Skeletal muscle satellite cell (primary cell): ENCODE results near the gene MEGF6.

Experiments
- H3K27me3 ChIP-seq: 2 replicates; pipeline ENCODE4 v1.7.0; 2013; ENCODE audit warnings: low read length; ENCODE audit not compliant: control insufficient read depth, insufficient read depth
- H3K36me3 ChIP-seq: 2 replicates; pipeline ENCODE4 v1.7.0; 2013; ENCODE audit warnings: mild to moderate bottlenecking, control low read depth, low read length; ENCODE audit not compliant: insufficient read depth
- H3K4me1 ChIP-seq: 2 replicates; pipeline ENCODE4 v1.7.0; 2013; ENCODE audit warnings: low read length; ENCODE audit not compliant: control insufficient read depth, insufficient read depth
- H3K4me2 ChIP-seq: 2 replicates; pipeline ENCODE4 v1.7.0; 2013; ENCODE audit warnings: mild to moderate bottlenecking, low read length
- H3K4me3 ChIP-seq: 2 replicates; pipeline ENCODE4 v1.7.0; 2013; ENCODE audit warnings: low read length
- H3K9ac ChIP-seq: 2 replicates; pipeline ENCODE4 v1.7.0; 2013; ENCODE audit warnings: mild to moderate bottlenecking, low read depth, low read length, moderate library complexity
- H3K9me3 ChIP-seq: replicated peaks from 2 replicates; pipeline ENCODE4 v1.7.0; 2013; ENCODE audit warnings: mild to moderate bottlenecking, control low read depth, low read length

The MEGF6 gene

GRCh38 chr1:3506041-3506440 is 105.3 kb downstream of the MEGF6 start:
- Histone ChIP-seq H3K4me3 (no peak overlapping the region), H3K27me3 (no peaks in the 10 kb centered on the region), H3K9me3 (no peaks in the 10 kb centered on the region), H3K4me1 (peaks cover 18% of the 10 kb centered on the region), H3K4me2 (no peak overlapping the region), H3K36me3 (peaks cover 6% of the 10 kb centered on the region), H3K9ac (no peak overlapping the region)

- Histone ChIP-seq H3K4me1 (peaks cover 18% of the 10 kb centered on the region), H3K36me3 (peaks cover 6% of the 10 kb centered on the region), H3K9ac (peak overlapping the region; percentile 73), H3K27me3 (no peaks in the 10 kb centered on the region), H3K9me3 (no peaks in the 10 kb centered on the region), H3K4me3 (peak overlapping the region; percentile 49), H3K4me2 (peak overlapping the region; percentile 75)
Measured at GRCh38 chr1:3505161-3505560, 106.1 kb downstream of the MEGF6 start.

GRCh38 chr1:3504822-3505153 is 106.5 kb downstream of the MEGF6 start:
- H3K27me3 ChIP-seq, result no peaks in the 10 kb centered on the region
- peak overlapping the region; percentile 75 for H3K4me2 ChIP-seq
- peaks cover 18% of the 10 kb centered on the region for H3K4me1 ChIP-seq
- no peaks in the 10 kb centered on the region for H3K9me3 ChIP-seq
- H3K36me3 ChIP-seq, result peaks cover 6% of the 10 kb centered on the region
- H3K9ac ChIP-seq, result peak overlapping the region; percentile 73
- peak overlapping the region; percentile 49 for H3K4me3 ChIP-seq

GRCh38 chr1:3504151-3504821 is 107.0 kb downstream of the MEGF6 start:
- Histone ChIP-seq H3K4me2 (peak overlapping the region; percentile 75), H3K27me3 (no peaks in the 10 kb centered on the region), H3K9ac (peak overlapping the region; percentile 73), H3K4me3 (peak overlapping the region; percentile 49), H3K36me3 (peaks cover 6% of the 10 kb centered on the region), H3K9me3 (no peaks in the 10 kb centered on the region), H3K4me1 (peaks cover 18% of the 10 kb centered on the region)

- Histone ChIP-seq H3K4me2 (no peak overlapping the region), H3K9me3 (no peaks in the 10 kb centered on the region), H3K36me3 (peaks cover 6% of the 10 kb centered on the region), H3K4me3 (no peak overlapping the region), H3K27me3 (no peaks in the 10 kb centered on the region), H3K4me1 (peaks cover 18% of the 10 kb centered on the region), H3K9ac (no peak overlapping the region)
Measured at GRCh38 chr1:3503525-3503886, 107.8 kb downstream of the MEGF6 start.

GRCh38 chr1:3502641-3503524 is 108.4 kb downstream of the MEGF6 start:
- Histone ChIP-seq H3K4me1 (peaks cover 18% of the 10 kb centered on the region), H3K9ac (no peak overlapping the region), H3K27me3 (no peaks in the 10 kb centered on the region), H3K9me3 (no peaks in the 10 kb centered on the region), H3K4me2 (no peak overlapping the region), H3K36me3 (peaks cover 6% of the 10 kb centered on the region), H3K4me3 (no peak overlapping the region)

GRCh38 chr1:3501856-3502640 is 109.3 kb downstream of the MEGF6 start:
- no peak overlapping the region for H3K4me3 ChIP-seq
- peaks cover 18% of the 10 kb centered on the region for H3K4me1 ChIP-seq
- H3K9me3 ChIP-seq, result no peaks in the 10 kb centered on the region
- H3K27me3 ChIP-seq, result no peaks in the 10 kb centered on the region
- no peak overlapping the region for H3K4me2 ChIP-seq
- peaks cover 5% of the 10 kb centered on the region for H3K36me3 ChIP-seq
- H3K9ac ChIP-seq, result no peak overlapping the region

- H3K9me3 ChIP-seq, result no peaks in the 10 kb centered on the region
- H3K9ac ChIP-seq, result no peak overlapping the region
- H3K27me3 ChIP-seq, result no peaks in the 10 kb centered on the region
- H3K4me2 ChIP-seq, result no peak overlapping the region
- peaks cover 19% of the 10 kb centered on the region for H3K4me1 ChIP-seq
- no peaks in the 10 kb centered on the region for H3K36me3 ChIP-seq
- no peak overlapping the region for H3K4me3 ChIP-seq
Measured at GRCh38 chr1:3501437-3501836, 109.9 kb downstream of the MEGF6 start.

GRCh38 chr1:3500265-3500835 is 111.0 kb downstream of the MEGF6 start:
- peaks cover 26% of the 10 kb centered on the region for H3K4me1 ChIP-seq
- H3K9ac ChIP-seq, result no peak overlapping the region
- no peaks in the 10 kb centered on the region for H3K36me3 ChIP-seq
- H3K27me3 ChIP-seq, result no peaks in the 10 kb centered on the region
- H3K4me3 ChIP-seq, result no peak overlapping the region
- H3K4me2 ChIP-seq, result no peak overlapping the region
- H3K9me3 ChIP-seq, result no peaks in the 10 kb centered on the region

GRCh38 chr1:3499611-3500010 is 111.7 kb downstream of the MEGF6 start:
- no peaks in the 10 kb centered on the region for H3K36me3 ChIP-seq
- H3K4me1 ChIP-seq, result peaks cover 18% of the 10 kb centered on the region
- no peak overlapping the region for H3K4me2 ChIP-seq
- no peak overlapping the region for H3K9ac ChIP-seq
- H3K9me3 ChIP-seq, result no peaks in the 10 kb centered on the region
- H3K4me3 ChIP-seq, result no peak overlapping the region
- H3K27me3 ChIP-seq, result no peaks in the 10 kb centered on the region

GRCh38 chr1:3498986-3499385 is 112.3 kb downstream of the MEGF6 start:
- Histone ChIP-seq H3K4me1 (peaks cover 14% of the 10 kb centered on the region), H3K4me2 (no peak overlapping the region), H3K36me3 (no peaks in the 10 kb centered on the region), H3K9me3 (no peaks in the 10 kb centered on the region), H3K27me3 (no peaks in the 10 kb centered on the region), H3K4me3 (no peak overlapping the region), H3K9ac (no peak overlapping the region)
